Lung (tissue), 12 donors: ENCODE results near the gene CDC14A. TPM values are rescaled to one million over a fixed set of nuclear protein-coding genes. Genes with fewer than 3 reads are reported as not detected.
"Not testable (repeated sequence)": the region's sequence is repeated elsewhere in the genome, so short reads cannot be mapped to it uniquely, and the experiment has no call there.

ENCODE experiments used
- ATAC-seq: fragments of 200-7000 bp; cut with Tn5 transposase; one replicate; pipeline ENCODE4 v1.9.1; 2020; ENCODE audit warnings: moderate number of reproducible peaks; ENCODE audit not compliant: insufficient read depth, low FRiP score
- DNase-seq, 3 donors: peaks; one replicate each; pipeline ENCODE4 v3.0.0-alpha.2; 2013 to 2017
- H3K27ac ChIP-seq, 2 donors: one replicate each; pipeline ENCODE4 v1.5.1; 2013; ENCODE audit warnings: mild to moderate bottlenecking in 2 of 2, moderate library complexity in 2 of 2, control low read depth in 1 of 2, inconsistent platforms in 1 of 2, low read depth in 1 of 2, low read length in 1 of 2
- H3K27me3 ChIP-seq, 3 donors: one replicate each; pipeline ENCODE4 v1.5.1; 2013; ENCODE audit warnings: low read length in 2 of 3; ENCODE audit not compliant: control insufficient read depth in 3 of 3, insufficient read depth in 3 of 3
- H3K36me3 ChIP-seq, 4 donors: one replicate each; pipeline ENCODE4 v1.5.1; 2013; ENCODE audit warnings: low read length in 4 of 4, mild to moderate bottlenecking in 1 of 4, moderate library complexity in 1 of 4; ENCODE audit not compliant: control insufficient read depth in 4 of 4, insufficient read depth in 4 of 4
- H3K4me1 ChIP-seq, 5 donors: one replicate each; pipeline ENCODE4 v1.5.1; 2013; ENCODE audit warnings: low read length in 5 of 5, mild to moderate bottlenecking in 2 of 5, moderate library complexity in 1 of 5; ENCODE audit not compliant: control insufficient read depth in 5 of 5, insufficient read depth in 5 of 5
- H3K4me3 ChIP-seq: one replicate; pipeline ENCODE4 v1.5.1; 2013; ENCODE audit warnings: mild to moderate bottlenecking, control low read depth, moderate library complexity
- H3K9ac ChIP-seq, 2 donors: one replicate each; pipeline ENCODE4 v1.5.1; 2013; ENCODE audit warnings: low read length in 2 of 2, control low read depth in 1 of 2; ENCODE audit not compliant: insufficient read depth in 1 of 2
- H3K9me3 ChIP-seq, 4 donors: one replicate each; pipeline ENCODE4 v1.5.1; 2013; ENCODE audit warnings: low read length in 3 of 4, mild to moderate bottlenecking in 1 of 4, moderate library complexity in 1 of 4; ENCODE audit not compliant: control insufficient read depth in 4 of 4, insufficient read depth in 3 of 4
- WGBS, 2 donors: extraction: QIAGEN DNeasy Blood & Tissue Kit; methylation state at CpG; one replicate each; pipeline ENCODE4 v1.1.7; 2013; 5-methylcytosine and 5-hydroxymethylcytosine counted together
- polyA plus RNA-seq, 2 donors: library from polyadenylated mRNA; stranded (reverse); fragments of 200-250 nt; gene quantifications; one replicate each; pipeline ENCODE4 v1.2.1, GENCODE V29; 2013
- total RNA-seq, 2 donors: library from RNA; depleted of rRNA in 1 of 2; stranded (reverse); fragments of >200 nt in 1 of 2; gene quantifications; one replicate each; pipeline ENCODE4 v1.2.1, GENCODE V29; 2014 to 2021
- TF ChIP-seq, protein P1 (sequence below): IDR thresholded peaks from 2 replicates; pipeline ENCODE4 v1.5.1; 2012; ENCODE audit warnings: mild to moderate bottlenecking; ENCODE audit errors: control extremely low read depth, extremely low read depth
- donor health status: control.
- donor health status: control.
- donor health status: Bipolar disorder and iron deficiency.
- donor health status: healthy.
- donor health status: DM: yes; HTN: yes; CAD: no.

The CDC14A gene
- total and polyA plus RNA-seq, 4 donors = 3.6 to 45.4 (median 12.1) TPM

DNA sequence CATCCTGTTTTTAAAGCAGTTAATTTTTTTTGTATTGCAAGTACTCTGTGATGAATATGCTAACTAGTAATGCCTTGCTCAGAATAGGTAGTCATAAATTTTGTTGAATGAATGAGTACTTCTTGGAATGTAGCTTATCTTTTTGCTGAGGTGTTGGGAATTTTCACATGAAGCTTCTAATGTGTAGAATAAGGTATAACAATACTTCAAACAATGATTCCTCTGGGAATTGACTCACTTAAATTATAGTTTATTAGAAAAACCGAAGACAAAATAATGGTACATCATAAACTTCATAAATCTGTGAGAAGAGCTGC, 13.9 kb downstream of the CDC14A start:
- no peak overlapping the region for H3K27ac ChIP-seq
- DNase-seq = no peak
- 93 to 100% methylated on average over 1 of the region's 1 CpG for WGBS, 2 donors

DNA sequence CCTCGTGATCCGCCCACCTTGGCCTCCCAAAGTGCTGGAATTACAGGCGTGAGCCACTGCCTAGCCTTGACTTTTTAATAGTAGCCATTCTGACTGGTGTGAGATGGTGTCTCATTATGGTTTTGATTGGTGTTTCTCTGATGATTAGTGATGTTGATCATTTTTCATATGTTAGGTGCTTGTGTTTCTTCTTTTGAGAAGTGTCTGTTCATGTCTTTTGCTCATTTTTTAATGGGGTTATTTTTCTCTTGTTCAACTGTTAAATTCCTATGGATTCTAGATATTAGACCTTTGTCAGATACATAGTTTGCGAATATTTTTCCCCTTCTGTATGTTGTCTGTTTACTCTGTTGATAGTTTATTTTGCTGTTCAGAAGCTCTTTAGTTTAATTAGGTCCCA, 17.0 kb downstream of the CDC14A start:
- not testable (repeated sequence) for DNase-seq, H3K4me1 ChIP-seq, H3K27me3 ChIP-seq, H3K27ac ChIP-seq, H3K9ac ChIP-seq, H3K36me3 ChIP-seq, ATAC-seq, H3K4me3 ChIP-seq, H3K9me3 ChIP-seq
- 94% methylated on average over 4 of the region's 4 CpGs for WGBS, 2 donors

More for the DNA sequence above, 13.9 kb downstream of the CDC14A start:
- TF ChIP-seq, protein P1, sequence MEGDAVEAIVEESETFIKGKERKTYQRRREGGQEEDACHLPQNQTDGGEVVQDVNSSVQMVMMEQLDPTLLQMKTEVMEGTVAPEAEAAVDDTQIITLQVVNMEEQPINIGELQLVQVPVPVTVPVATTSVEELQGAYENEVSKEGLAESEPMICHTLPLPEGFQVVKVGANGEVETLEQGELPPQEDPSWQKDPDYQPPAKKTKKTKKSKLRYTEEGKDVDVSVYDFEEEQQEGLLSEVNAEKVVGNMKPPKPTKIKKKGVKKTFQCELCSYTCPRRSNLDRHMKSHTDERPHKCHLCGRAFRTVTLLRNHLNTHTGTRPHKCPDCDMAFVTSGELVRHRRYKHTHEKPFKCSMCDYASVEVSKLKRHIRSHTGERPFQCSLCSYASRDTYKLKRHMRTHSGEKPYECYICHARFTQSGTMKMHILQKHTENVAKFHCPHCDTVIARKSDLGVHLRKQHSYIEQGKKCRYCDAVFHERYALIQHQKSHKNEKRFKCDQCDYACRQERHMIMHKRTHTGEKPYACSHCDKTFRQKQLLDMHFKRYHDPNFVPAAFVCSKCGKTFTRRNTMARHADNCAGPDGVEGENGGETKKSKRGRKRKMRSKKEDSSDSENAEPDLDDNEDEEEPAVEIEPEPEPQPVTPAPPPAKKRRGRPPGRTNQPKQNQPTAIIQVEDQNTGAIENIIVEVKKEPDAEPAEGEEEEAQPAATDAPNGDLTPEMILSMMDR = no peak
- H3K27me3 ChIP-seq = no peaks in the 10 kb centered on the region
- ATAC-seq = no peak
- H3K4me3 ChIP-seq = no peak overlapping the region
- no peaks in the 10 kb centered on the region for H3K9me3 ChIP-seq
- no peak overlapping the region for H3K9ac ChIP-seq
- no peaks in the 10 kb centered on the region for H3K36me3 ChIP-seq
- H3K4me1 ChIP-seq = peaks cover 0 to 6% (median 2%) of the 10 kb centered on the region in 5 donors

DNA sequence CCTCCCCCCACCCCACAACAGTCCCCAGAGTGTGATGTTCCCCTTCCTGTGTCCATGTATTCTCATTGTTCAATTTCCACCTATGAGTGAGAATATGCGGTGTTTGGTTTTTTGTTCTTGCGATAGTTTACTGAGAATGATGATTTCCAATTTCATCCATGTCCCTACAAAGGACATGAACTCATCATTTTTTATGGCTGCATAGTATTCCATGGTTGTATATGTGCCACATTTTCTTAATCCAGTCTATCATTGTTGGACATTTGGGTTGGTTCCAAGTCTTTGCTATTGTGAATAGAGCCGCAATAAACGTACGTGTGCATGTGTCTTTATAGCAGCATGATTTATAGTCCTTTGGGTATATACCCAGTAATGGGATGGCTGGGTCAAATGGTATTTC, 21.6 kb downstream of the CDC14A start:
- not testable (repeated sequence) for ATAC-seq, H3K27me3 ChIP-seq, H3K9ac ChIP-seq, H3K36me3 ChIP-seq, H3K27ac ChIP-seq, DNase-seq, H3K4me1 ChIP-seq, H3K4me3 ChIP-seq, H3K9me3 ChIP-seq
- 81 to 91% methylated on average over 3 of the region's 5 CpGs for WGBS, 2 donors

DNA sequence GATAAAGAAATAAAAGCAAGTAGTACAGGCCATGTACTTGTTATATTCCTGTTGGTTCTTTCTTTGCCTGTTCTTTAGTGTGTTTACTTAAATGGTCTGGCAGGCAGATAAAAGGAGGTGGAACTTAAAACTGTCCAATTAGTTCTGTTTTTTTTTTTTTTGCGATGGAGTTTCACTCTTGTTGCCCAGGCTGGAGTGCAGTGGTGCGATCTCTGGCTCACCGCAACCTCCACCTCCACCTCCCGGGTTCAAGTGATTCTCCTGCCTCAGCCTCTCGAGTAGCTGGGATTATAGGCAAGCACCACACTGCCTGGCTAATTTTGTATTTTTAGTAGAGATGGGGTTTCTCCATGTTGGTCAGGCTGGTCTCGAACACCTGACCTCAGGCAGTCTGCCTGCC, 24.6 kb downstream of the CDC14A start:
- DNase-seq, H3K9ac ChIP-seq, H3K9me3 ChIP-seq, H3K4me3 ChIP-seq, H3K36me3 ChIP-seq, ATAC-seq, H3K27ac ChIP-seq, H3K27me3 ChIP-seq, H3K4me1 ChIP-seq: not testable (repeated sequence)
- 66 to 85% methylated on average over 6 of the region's 6 CpGs for WGBS, 2 donors

DNA sequence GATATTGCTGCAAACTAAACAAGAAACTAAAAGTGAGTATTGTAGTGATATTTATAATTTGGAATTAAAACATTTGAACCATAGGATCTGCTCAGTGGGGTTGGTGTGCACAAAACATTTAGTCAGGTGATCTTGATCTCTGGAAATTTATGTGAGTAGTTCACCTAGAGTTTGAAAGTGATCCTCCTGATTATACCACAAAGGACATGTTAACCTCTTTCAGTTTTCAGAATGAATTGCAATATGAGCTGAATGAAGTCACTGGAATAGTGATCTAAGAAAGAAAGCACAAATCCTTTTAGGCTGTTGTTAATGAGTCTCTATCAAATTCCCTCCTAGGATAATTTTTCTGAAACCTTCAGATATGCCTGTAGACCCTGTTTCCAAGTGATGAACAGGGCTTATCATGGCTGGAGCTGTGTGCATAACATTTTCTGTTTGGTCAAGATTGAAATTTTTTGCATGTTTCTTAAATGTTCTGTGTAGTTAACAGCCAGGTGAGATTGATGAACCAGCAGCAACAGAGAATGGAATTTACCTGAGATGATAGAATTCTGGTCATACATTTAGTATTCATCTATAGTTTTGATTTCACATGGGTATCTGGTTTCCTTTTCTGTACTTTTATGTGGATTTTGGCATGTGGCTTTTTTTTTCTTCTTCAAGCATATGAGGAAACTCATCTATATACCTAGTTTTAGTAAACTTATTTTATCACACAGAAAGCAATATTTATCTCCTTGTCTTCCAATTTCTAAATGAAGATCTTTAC, 25.5 kb downstream of the CDC14A start:
- no peak for DNase-seq
- H3K4me3 ChIP-seq = no peak overlapping the region
- H3K27ac ChIP-seq = no peak overlapping the region
- no peaks in the 10 kb centered on the region for H3K27me3 ChIP-seq
- TF ChIP-seq, protein P1 = no peak
- peaks cover 0 to 2% (median 1%) of the 10 kb centered on the region in 4 donors for H3K36me3 ChIP-seq
- H3K9ac ChIP-seq = no peak overlapping the region
- H3K4me1 ChIP-seq = peaks cover 0 to 4% (median 0%) of the 10 kb centered on the region in 5 donors
- H3K9me3 ChIP-seq = no peaks in the 10 kb centered on the region
- ATAC-seq = no peak
